Measurements from ENCODE around the gene TMEM221. TPM values are rescaled to one million over a fixed set of nuclear protein-coding genes. Genes with fewer than 3 reads are reported as not detected.

The TMEM221 gene
- total RNA-seq, 4 donors from 2014 or later: 0.39 to 1.2 (median 0.68) TPM; not detected in 1

- peaks cover 62% of the 10 kb centered on the region for H3K27me3 ChIP-seq
- WGBS: 74% methylated on average over 11 of the region's 11 CpGs
- peaks cover 15% of the 10 kb centered on the region for H3K4me1 ChIP-seq
- DNase-seq (ENCODE audit: low spot score in 2 of 2): no peak
- TF ChIP-seq EP300 (IDR thresholded peaks at IDR 0.05) (no peak), POLR2AphosphoS5 (IDR thresholded peaks at IDR 0.05) (no peak), CTCF (IDR thresholded peaks at IDR 0.05) (no peak), POLR2A (IDR thresholded peaks at IDR 0.05) (no peak)
- no peak overlapping the region for H3K4me3 ChIP-seq
- H3K27ac ChIP-seq: no peak overlapping the region
- H3K9me3 ChIP-seq: no peaks in the 10 kb centered on the region
- no peaks in the 10 kb centered on the region for H3K36me3 ChIP-seq
These were observed 7.7 kb upstream of the TMEM221 start for GRCh38 chr19:17456127-17456526.

- Histone ChIP-seq H3K27me3 (peaks cover 56% of the 10 kb centered on the region), H3K4me3 (no peak overlapping the region), H3K36me3 (no peaks in the 10 kb centered on the region), H3K4me1 (peaks cover 15% of the 10 kb centered on the region), H3K27ac (no peak overlapping the region), H3K9me3 (no peaks in the 10 kb centered on the region)
- TF ChIP-seq EP300 (IDR thresholded peaks at IDR 0.05) (no peak), POLR2AphosphoS5 (IDR thresholded peaks at IDR 0.05) (no peak), POLR2A (IDR thresholded peaks at IDR 0.05) (no peak), CTCF (IDR thresholded peaks at IDR 0.05) (no peak)
- DNase-seq (ENCODE audit: low spot score in 2 of 2): no peak
- 23% methylated on average over 8 of the region's 58 CpGs for WGBS
These were observed 7.0 kb upstream of the TMEM221 start for GRCh38 chr19:17455308-17456123.

DNA sequence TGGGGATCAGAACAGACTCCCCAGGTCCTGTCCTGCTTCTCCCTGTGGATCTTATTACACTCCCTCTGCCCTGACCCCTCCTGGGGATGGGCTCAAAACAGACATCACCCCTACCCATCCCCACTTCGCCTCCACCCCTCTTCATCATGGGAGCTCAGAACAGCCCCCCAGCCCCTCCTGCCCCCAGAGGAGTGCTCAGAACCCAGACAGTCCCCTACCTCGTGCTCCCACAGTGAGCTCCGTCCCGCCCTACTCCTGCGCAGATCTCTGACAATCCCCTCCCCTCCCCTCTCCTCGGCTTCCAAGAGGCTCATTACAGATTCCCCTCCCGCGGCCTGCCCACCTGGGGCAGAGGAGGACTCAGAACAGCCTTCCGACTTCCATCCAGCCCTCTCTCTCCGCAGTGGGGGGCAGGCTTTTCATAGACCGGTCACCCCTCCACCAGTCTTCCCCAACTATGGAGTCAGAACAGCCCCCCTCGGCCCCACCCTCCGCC is 6.2 kb upstream of the TMEM221 start:
- H3K27me3 ChIP-seq: peaks cover 51% of the 10 kb centered on the region
- no peak overlapping the region for H3K27ac ChIP-seq
- TF ChIP-seq POLR2AphosphoS5 (IDR thresholded peaks at IDR 0.05) (no peak), EP300 (IDR thresholded peaks at IDR 0.05) (no peak), CTCF (IDR thresholded peaks at IDR 0.05) (no peak), POLR2A (IDR thresholded peaks at IDR 0.05) (no peak)
- WGBS: 11% methylated on average over 12 of the region's 13 CpGs
- no peak for DNase-seq (ENCODE audit: low spot score in 2 of 2)
- no peaks in the 10 kb centered on the region for H3K36me3 ChIP-seq
- no peak overlapping the region for H3K4me3 ChIP-seq
- H3K9me3 ChIP-seq: no peaks in the 10 kb centered on the region
- peaks cover 17% of the 10 kb centered on the region for H3K4me1 ChIP-seq

DNA sequence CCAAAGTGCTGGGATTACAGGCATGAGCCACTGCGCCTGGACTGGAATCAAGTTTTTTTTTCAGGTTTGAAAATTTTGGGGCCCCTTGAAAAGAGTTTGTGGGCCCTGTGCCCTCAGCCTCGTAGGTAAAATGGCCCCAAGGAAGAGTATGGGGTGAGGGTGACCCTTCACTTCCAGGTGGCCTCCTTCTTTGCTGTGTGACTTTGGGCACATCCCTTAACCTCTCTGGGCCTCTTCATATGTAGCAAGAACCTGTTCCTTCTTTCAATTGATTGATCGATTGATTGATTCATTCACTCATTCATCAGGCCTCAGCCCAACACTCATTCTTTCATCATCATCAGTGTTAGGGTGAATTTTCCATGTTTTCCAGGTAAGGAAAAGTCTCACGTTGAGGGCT is 3.4 kb upstream of the TMEM221 start:
- Histone ChIP-seq H3K9me3 (no peaks in the 10 kb centered on the region), H3K36me3 (no peaks in the 10 kb centered on the region), H3K27me3 (peaks cover 37% of the 10 kb centered on the region), H3K4me1 (peaks cover 30% of the 10 kb centered on the region), H3K4me3 (no peak overlapping the region), H3K27ac (no peak overlapping the region)
- no peak for TF ChIP-seq POLR2AphosphoS5 (IDR thresholded peaks at IDR 0.05)
- TF ChIP-seq POLR2A (IDR thresholded peaks at IDR 0.05): no peak
- no peak for TF ChIP-seq EP300 (IDR thresholded peaks at IDR 0.05)
- no peak for TF ChIP-seq CTCF (IDR thresholded peaks at IDR 0.05)
- DNase-seq (ENCODE audit: low spot score in 2 of 2): no peak
- WGBS: 80% methylated on average over 4 of the region's 4 CpGs

DNA sequence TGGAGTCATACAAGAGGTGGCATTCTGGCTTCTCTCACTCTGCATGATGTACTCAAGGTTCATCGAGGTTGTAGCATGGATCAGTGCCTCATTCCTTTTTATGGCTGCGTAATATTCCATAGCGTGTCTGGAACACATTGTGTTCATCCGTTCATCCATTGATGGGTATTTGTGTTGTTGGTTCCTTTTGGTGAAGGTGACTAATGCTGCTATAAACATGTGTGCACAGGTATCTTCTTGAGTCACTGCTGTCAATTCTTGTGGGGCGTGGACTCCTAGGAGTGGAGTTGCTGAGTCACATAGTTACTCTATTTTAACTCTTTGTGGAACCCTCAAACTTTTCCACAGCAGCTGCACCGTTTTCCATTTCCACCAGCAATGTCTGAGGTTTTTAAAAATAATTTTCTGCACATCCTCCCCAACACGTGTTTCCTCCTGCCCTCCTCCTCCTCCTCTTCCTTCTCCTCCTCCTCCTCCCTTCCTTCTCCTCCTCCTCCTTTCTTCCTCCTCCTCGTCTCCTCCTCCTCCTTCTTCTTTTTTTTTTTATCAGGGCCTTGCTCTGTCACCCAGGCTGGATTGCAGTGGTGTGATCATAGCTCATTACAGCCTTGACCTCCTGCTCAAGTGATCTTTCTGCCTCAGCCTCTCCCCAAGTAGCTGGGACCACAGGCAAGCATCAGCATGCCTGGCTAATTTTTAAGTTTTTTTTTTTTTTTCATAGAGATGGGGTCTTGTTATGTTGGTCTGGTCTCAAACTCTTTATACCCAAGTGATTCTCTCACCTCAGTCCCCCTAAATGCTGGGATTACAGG is 2.0 kb upstream of the TMEM221 start:
- Histone ChIP-seq H3K27ac (no peak overlapping the region), H3K36me3 (no peaks in the 10 kb centered on the region), H3K27me3 (peaks cover 23% of the 10 kb centered on the region), H3K9me3 (no peaks in the 10 kb centered on the region), H3K4me3 (no peak overlapping the region), H3K4me1 (peaks cover 26% of the 10 kb centered on the region)
- 43% methylated on average over 8 of the region's 8 CpGs for WGBS
- TF ChIP-seq POLR2AphosphoS5 (IDR thresholded peaks at IDR 0.05): peak in 1 of 3 donors; percentile 32
- no peak for TF ChIP-seq CTCF (IDR thresholded peaks at IDR 0.05)
- TF ChIP-seq EP300 (IDR thresholded peaks at IDR 0.05): no peak
- no peak for TF ChIP-seq POLR2A (IDR thresholded peaks at IDR 0.05)
- DNase-seq (ENCODE audit: low spot score in 2 of 2): no peak

Measured in suprapubic skin (tissue), 4 donors.